ENCODE results near the gene ASCL2.
A peak's percentile ranks its signal among the peaks of the same experiment; 100 is the strongest.

Gene ASCL2

GRCh38 chr11:2300290-2300935 lies 30.0 kb upstream of the ASCL2 start:
- H2BK12ac ChIP-seq (ENCODE audit: low read length) = no peak overlapping the region
- WGBS (ENCODE audit: extremely low coverage, insufficient coverage, insufficient read length) = no CpG with 5 or more reads among the region's 19 CpGs

GRCh38 chr11:2299773-2300172 lies 29.4 kb upstream of the ASCL2 start:
- Histone ChIP-seq H4K91ac (ENCODE audit: low read depth, low read length) (no peak overlapping the region), H3K4me2 (ENCODE audit: low read length) (no peak overlapping the region)
- WGBS (ENCODE audit: extremely low coverage, insufficient coverage, insufficient read length) = no CpG with 5 or more reads among the region's 10 CpGs

More at GRCh38 chr11:2300290-2300935, 30.0 kb upstream of the ASCL2 start:
- Histone ChIP-seq H3K4ac (ENCODE audit: low read depth, low read length) (no peak overlapping the region), H2BK120ac (ENCODE audit: insufficient read depth, low read length, poor library complexity) (no peak overlapping the region), H4K12ac (ENCODE audit: low read depth, low read length) (no peak overlapping the region), H3K9me3 (ENCODE audit: insufficient read depth, low read depth, low read length) (no peaks in the 10 kb centered on the region), H3K27me3 (ENCODE audit: insufficient read depth, low read length) (no peaks in the 10 kb centered on the region), H3K4me2 (ENCODE audit: low read length) (no peak overlapping the region), H3K4me1 (ENCODE audit: control insufficient read depth in 1 of 2, insufficient read depth in 2 of 2, low read length in 2 of 2) (no peaks in the 10 kb centered on the region), H3K9ac (ENCODE audit: low read length) (no peak overlapping the region), H4K8ac (ENCODE audit: low read depth, low read length) (no peak overlapping the region), H2AK5ac (ENCODE audit: low read length) (no peak overlapping the region), H4K91ac (ENCODE audit: low read depth, low read length) (no peak overlapping the region), H3K79me1 (ENCODE audit: low read length) (no peaks in the 10 kb centered on the region), H3K79me2 (ENCODE audit: control insufficient read depth, insufficient read depth, low read length, poor library complexity) (no peaks in the 10 kb centered on the region), H2AFZ (ENCODE audit: insufficient read depth, low read length, poor library complexity) (no peak overlapping the region), H3K27ac (ENCODE audit: low read depth, low read length) (no peak overlapping the region), H3K18ac (ENCODE audit: low read length) (no peak overlapping the region), H3K14ac (ENCODE audit: low read length) (no peak overlapping the region), H3K23ac (ENCODE audit: low read length) (no peak overlapping the region), H3K36me3 (ENCODE audit: control insufficient read depth in 1 of 2, insufficient read depth in 2 of 2, low read length in 2 of 2) (no peaks in the 10 kb centered on the region), H3K4me3 (ENCODE audit: low read depth, low read length) (no peak overlapping the region), H2BK5ac (ENCODE audit: low read depth, low read length, poor library complexity) (no peak overlapping the region)
- no peak for DNase-seq

GRCh38 chr11:2298795-2299761 lies 28.7 kb upstream of the ASCL2 start:
- no peak overlapping the region for H3K23ac ChIP-seq (ENCODE audit: low read length)
- no peak overlapping the region for H4K12ac ChIP-seq (ENCODE audit: low read depth, low read length)
- H2AK5ac ChIP-seq (ENCODE audit: low read length) = no peak overlapping the region
- no peak overlapping the region for H2BK5ac ChIP-seq (ENCODE audit: low read depth, low read length, poor library complexity)
- no peak overlapping the region for H2BK12ac ChIP-seq (ENCODE audit: low read length)
- H3K36me3 ChIP-seq (ENCODE audit: control insufficient read depth in 1 of 2, insufficient read depth in 2 of 2, low read length in 2 of 2) = no peaks in the 10 kb centered on the region
- no peaks in the 10 kb centered on the region for H3K79me2 ChIP-seq (ENCODE audit: control insufficient read depth, insufficient read depth, low read length, poor library complexity)
- H3K4me1 ChIP-seq (ENCODE audit: control insufficient read depth in 1 of 2, insufficient read depth in 2 of 2, low read length in 2 of 2) = no peaks in the 10 kb centered on the region
- no CpG with 5 or more reads among the region's 18 CpGs for WGBS (ENCODE audit: extremely low coverage, insufficient coverage, insufficient read length)
- no peaks in the 10 kb centered on the region for H3K79me1 ChIP-seq (ENCODE audit: low read length)
- H3K18ac ChIP-seq (ENCODE audit: low read length) = no peak overlapping the region
- no peaks in the 10 kb centered on the region for H3K27me3 ChIP-seq (ENCODE audit: insufficient read depth, low read length)
- peak; percentile 67 to 81 for DNase-seq
- H3K27ac ChIP-seq (ENCODE audit: low read depth, low read length) = no peak overlapping the region
- H3K14ac ChIP-seq (ENCODE audit: low read length) = no peak overlapping the region
- no peak overlapping the region for H4K8ac ChIP-seq (ENCODE audit: low read depth, low read length)
- no peak overlapping the region for H3K4me2 ChIP-seq (ENCODE audit: low read length)
- no peak overlapping the region for H2AFZ ChIP-seq (ENCODE audit: insufficient read depth, low read length, poor library complexity)
- H3K9me3 ChIP-seq (ENCODE audit: insufficient read depth, low read depth, low read length) = no peaks in the 10 kb centered on the region
- H3K4me3 ChIP-seq (ENCODE audit: low read depth, low read length) = no peak overlapping the region
- no peak overlapping the region for H3K4ac ChIP-seq (ENCODE audit: low read depth, low read length)
- H2BK120ac ChIP-seq (ENCODE audit: insufficient read depth, low read length, poor library complexity) = no peak overlapping the region
- no peak overlapping the region for H3K9ac ChIP-seq (ENCODE audit: low read length)
- no peak overlapping the region for H4K91ac ChIP-seq (ENCODE audit: low read depth, low read length)

More at GRCh38 chr11:2299773-2300172, 29.4 kb upstream of the ASCL2 start:
- H3K9me3 ChIP-seq (ENCODE audit: insufficient read depth, low read depth, low read length) = no peaks in the 10 kb centered on the region
- DNase-seq = no peak
- H3K36me3 ChIP-seq (ENCODE audit: control insufficient read depth in 1 of 2, insufficient read depth in 2 of 2, low read length in 2 of 2) = no peaks in the 10 kb centered on the region
- H2BK12ac ChIP-seq (ENCODE audit: low read length) = no peak overlapping the region
- no peak overlapping the region for H3K27ac ChIP-seq (ENCODE audit: low read depth, low read length)
- no peak overlapping the region for H4K12ac ChIP-seq (ENCODE audit: low read depth, low read length)
- H3K4me3 ChIP-seq (ENCODE audit: low read depth, low read length) = no peak overlapping the region
- H2BK120ac ChIP-seq (ENCODE audit: insufficient read depth, low read length, poor library complexity) = no peak overlapping the region
- H3K18ac ChIP-seq (ENCODE audit: low read length) = no peak overlapping the region
- no peaks in the 10 kb centered on the region for H3K27me3 ChIP-seq (ENCODE audit: insufficient read depth, low read length)
- no peak overlapping the region for H3K4ac ChIP-seq (ENCODE audit: low read depth, low read length)
- no peaks in the 10 kb centered on the region for H3K79me2 ChIP-seq (ENCODE audit: control insufficient read depth, insufficient read depth, low read length, poor library complexity)
- no peak overlapping the region for H3K14ac ChIP-seq (ENCODE audit: low read length)
- no peak overlapping the region for H4K8ac ChIP-seq (ENCODE audit: low read depth, low read length)
- H3K79me1 ChIP-seq (ENCODE audit: low read length) = no peaks in the 10 kb centered on the region
- no peak overlapping the region for H3K9ac ChIP-seq (ENCODE audit: low read length)
- H2BK5ac ChIP-seq (ENCODE audit: low read depth, low read length, poor library complexity) = no peak overlapping the region
- H3K23ac ChIP-seq (ENCODE audit: low read length) = no peak overlapping the region
- H2AFZ ChIP-seq (ENCODE audit: insufficient read depth, low read length, poor library complexity) = no peak overlapping the region
- H3K4me1 ChIP-seq (ENCODE audit: control insufficient read depth in 1 of 2, insufficient read depth in 2 of 2, low read length in 2 of 2) = no peaks in the 10 kb centered on the region
- H2AK5ac ChIP-seq (ENCODE audit: low read length) = no peak overlapping the region

- H3K4me1 ChIP-seq (ENCODE audit: control insufficient read depth in 1 of 2, insufficient read depth in 2 of 2, low read length in 2 of 2) = no peaks in the 10 kb centered on the region
- H3K4me2 ChIP-seq (ENCODE audit: low read length) = no peak overlapping the region
- no peak overlapping the region for H4K8ac ChIP-seq (ENCODE audit: low read depth, low read length)
- H3K14ac ChIP-seq (ENCODE audit: low read length) = no peak overlapping the region
- H3K9me3 ChIP-seq (ENCODE audit: insufficient read depth, low read depth, low read length) = no peaks in the 10 kb centered on the region
- H3K27me3 ChIP-seq (ENCODE audit: insufficient read depth, low read length) = no peaks in the 10 kb centered on the region
- no peak overlapping the region for H3K4me3 ChIP-seq (ENCODE audit: low read depth, low read length)
- no peak overlapping the region for H2AK5ac ChIP-seq (ENCODE audit: low read length)
- no peak overlapping the region for H4K12ac ChIP-seq (ENCODE audit: low read depth, low read length)
- H4K91ac ChIP-seq (ENCODE audit: low read depth, low read length) = no peak overlapping the region
- H3K9ac ChIP-seq (ENCODE audit: low read length) = no peak overlapping the region
- H3K18ac ChIP-seq (ENCODE audit: low read length) = no peak overlapping the region
- no peak overlapping the region for H3K27ac ChIP-seq (ENCODE audit: low read depth, low read length)
- H2BK5ac ChIP-seq (ENCODE audit: low read depth, low read length, poor library complexity) = no peak overlapping the region
- H3K36me3 ChIP-seq (ENCODE audit: control insufficient read depth in 1 of 2, insufficient read depth in 2 of 2, low read length in 2 of 2) = no peaks in the 10 kb centered on the region
- no peak overlapping the region for H3K4ac ChIP-seq (ENCODE audit: low read depth, low read length)
- H2BK120ac ChIP-seq (ENCODE audit: insufficient read depth, low read length, poor library complexity) = no peak overlapping the region
- no peak overlapping the region for H3K23ac ChIP-seq (ENCODE audit: low read length)
- no peak overlapping the region for H2AFZ ChIP-seq (ENCODE audit: insufficient read depth, low read length, poor library complexity)
- H3K79me1 ChIP-seq (ENCODE audit: low read length) = no peaks in the 10 kb centered on the region
- DNase-seq = no peak
- H2BK12ac ChIP-seq (ENCODE audit: low read length) = no peak overlapping the region
- H3K79me2 ChIP-seq (ENCODE audit: control insufficient read depth, insufficient read depth, low read length, poor library complexity) = no peaks in the 10 kb centered on the region
- no CpG with 5 or more reads among the region's 14 CpGs for whole genome bisulfite sequencing (ENCODE audit: extremely low coverage, insufficient coverage, insufficient read length)
These were observed 27.9 kb upstream of the ASCL2 start for GRCh38 chr11:2298131-2298794.
